OCI-LY1 (cell line): ENCODE data around the gene CACNA1E.

Experiments
- EZH2 ChIP-seq: fragments of 200-600 bp; sonication (generic), shearing (Covaris generic); IDR thresholded peaks from 2 replicates; pipeline ENCODE4 v1.8.0; 2017; ENCODE audit warnings: borderline replicate concordance, mixed run types, mild to moderate bottlenecking, antibody characterized with exemption, low read length, moderate library complexity, mixed read lengths
- TF ChIP-seq, protein P1 (sequence below): fragments of 200-600 bp; sonication (generic), shearing (Covaris generic); IDR thresholded peaks from 2 replicates; pipeline ENCODE4 v1.5.1; 2017; ENCODE audit warnings: mild to moderate bottlenecking, antibody characterized with exemption, low read length, moderate library complexity, mixed read lengths

GRCh38 chr1:181620183-181620582, 136.9 kb downstream of the CACNA1E start:
- TF ChIP-seq, protein P1, sequence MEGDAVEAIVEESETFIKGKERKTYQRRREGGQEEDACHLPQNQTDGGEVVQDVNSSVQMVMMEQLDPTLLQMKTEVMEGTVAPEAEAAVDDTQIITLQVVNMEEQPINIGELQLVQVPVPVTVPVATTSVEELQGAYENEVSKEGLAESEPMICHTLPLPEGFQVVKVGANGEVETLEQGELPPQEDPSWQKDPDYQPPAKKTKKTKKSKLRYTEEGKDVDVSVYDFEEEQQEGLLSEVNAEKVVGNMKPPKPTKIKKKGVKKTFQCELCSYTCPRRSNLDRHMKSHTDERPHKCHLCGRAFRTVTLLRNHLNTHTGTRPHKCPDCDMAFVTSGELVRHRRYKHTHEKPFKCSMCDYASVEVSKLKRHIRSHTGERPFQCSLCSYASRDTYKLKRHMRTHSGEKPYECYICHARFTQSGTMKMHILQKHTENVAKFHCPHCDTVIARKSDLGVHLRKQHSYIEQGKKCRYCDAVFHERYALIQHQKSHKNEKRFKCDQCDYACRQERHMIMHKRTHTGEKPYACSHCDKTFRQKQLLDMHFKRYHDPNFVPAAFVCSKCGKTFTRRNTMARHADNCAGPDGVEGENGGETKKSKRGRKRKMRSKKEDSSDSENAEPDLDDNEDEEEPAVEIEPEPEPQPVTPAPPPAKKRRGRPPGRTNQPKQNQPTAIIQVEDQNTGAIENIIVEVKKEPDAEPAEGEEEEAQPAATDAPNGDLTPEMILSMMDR, result no peak
- TF ChIP-seq EZH2, result no peak
